TTC549 (cell line): Measurements from ENCODE around the gene CTAGE8.
"Not testable (repeated sequence)": the region's sequence is repeated elsewhere in the genome, so short reads cannot be mapped to it uniquely, and the experiment has no call there.

ENCODE experiments used
- FAIRE-seq: peaks from 2 replicates; lab custom pipeline; 2012; peaks lifted over from hg19 to GRCh38; lab: Jason Lieb, UNC

The CTAGE8 gene

DNA sequence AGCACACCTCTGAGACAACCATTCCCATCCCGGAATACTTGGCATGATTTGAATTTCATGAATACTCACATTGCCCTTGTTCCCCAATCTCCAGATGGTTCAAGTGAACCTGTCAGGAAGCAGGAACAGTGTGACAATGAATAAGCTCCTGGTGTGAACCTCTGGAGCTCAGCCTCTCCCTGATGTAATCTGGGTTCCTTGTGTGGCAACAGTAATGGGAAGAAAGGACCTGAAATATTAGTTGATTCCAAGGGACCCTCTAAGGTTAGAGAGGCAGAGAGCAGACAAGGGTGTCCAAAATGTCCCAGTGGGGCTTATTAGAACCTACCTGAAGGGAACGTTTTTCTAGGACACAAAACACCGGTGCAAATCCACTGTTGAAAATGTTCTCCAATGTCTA is 13.0 kb downstream of the CTAGE8 start:
- no peak for FAIRE-seq

DNA sequence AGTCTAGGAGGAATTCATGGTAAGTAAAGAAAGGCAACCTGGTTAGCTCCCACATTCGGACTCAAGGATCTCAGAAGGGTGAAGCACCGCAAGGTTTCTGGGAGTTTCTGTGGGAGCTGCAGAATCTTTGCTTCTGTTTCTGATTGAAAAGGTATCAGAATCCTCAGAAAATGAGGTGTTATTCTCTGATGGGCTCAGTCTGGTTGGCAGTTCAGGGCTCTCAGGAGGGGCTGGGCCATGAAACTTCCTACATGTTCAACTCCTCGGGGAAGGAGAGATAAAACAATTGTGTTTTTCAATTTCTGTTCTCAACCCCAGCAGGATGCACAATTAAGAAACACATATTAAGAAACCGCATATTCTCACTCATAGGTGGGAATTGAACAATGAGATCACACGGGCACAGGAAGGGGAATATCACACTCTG is 13.6 kb downstream of the CTAGE8 start:
- no peak for FAIRE-seq

DNA sequence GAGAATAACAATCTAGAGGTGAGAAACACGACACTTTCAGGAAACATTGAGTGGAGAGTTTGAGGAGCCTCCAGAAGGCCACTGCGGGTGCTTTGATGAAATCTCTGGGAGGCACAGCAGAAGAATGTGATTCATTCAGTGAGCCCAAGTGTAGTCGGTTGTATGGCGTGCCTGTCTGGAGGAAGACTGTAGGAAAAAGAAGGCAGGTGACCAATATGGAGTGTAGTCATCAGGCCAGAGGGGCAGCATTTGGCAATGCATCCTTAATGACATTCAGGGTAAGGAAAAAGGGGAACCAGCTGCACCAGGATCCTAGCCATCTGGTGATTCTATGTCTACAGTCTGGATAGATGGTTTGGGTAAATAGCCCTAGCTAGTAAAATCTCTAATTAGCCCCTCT is 16.8 kb downstream of the CTAGE8 start:
- not testable (repeated sequence) for FAIRE-seq

DNA sequence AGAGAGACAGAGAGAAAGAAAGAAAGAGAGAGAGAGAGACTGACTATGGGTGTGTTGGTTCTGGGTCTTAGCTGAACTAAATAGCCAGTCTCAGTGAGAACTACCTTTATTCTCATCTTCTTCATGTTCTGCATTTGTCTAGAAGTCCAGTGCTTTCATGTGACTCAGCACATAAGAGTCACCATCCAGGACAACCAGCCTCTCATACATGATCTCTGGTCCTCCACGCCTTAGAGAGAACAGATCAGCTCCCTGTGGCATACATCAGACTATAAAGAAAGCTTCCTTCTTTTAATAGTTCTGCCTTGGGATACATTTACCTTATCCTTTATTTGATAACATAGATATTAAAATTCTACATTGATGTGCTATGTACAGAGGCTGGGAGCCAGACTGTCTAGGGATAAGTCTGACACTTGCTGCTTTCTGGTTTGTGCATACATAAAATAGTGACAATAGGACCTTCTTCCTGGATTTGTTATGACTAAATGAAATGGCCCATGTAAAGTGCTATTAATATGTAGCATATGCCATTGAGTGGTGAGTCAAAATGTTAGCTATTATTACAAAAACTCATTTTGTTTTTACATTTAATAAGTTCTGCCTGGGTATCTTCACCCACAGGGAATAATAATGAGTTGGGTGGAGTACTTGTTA is 21.3 kb downstream of the CTAGE8 start:
- not testable (repeated sequence) for FAIRE-seq

DNA sequence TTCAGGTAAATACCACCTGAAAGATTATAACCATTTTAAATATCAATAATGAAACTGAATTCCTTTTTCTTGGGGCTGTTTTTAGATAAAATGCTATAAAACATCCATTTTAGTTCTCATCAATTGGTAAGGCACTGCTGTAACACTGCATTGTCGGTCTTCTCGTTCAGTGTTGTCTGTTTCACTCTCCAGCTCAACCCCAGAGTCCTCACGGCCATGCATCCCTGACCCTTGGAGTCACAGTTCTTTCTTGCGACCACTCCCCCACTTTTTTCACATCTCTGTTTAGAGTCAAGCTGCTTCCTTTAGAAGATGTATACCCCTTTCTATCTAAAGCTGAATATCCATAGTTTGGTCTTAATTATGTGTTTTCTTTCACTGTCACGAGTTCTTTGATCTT is 22.1 kb downstream of the CTAGE8 start:
- not testable (repeated sequence) for FAIRE-seq

DNA sequence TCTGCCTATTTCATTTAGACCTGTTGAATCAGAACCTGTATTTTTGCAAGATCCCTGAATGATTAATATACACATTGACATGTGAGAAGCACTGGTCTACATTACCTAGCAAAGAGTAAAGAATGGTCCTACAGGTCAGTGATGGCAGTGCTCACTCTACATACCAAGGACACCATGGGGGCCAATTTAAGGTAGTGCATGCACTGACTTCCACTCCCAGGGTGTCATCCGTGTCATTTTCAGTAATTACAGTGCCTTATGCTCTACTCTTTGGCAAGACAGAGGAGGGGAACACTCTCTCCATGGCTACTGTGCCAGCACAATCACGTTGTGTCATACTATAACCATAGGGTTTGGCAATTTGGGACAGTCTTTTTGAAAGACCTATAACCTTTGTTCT is 23.7 kb downstream of the CTAGE8 start:
- not testable (repeated sequence) for FAIRE-seq

DNA sequence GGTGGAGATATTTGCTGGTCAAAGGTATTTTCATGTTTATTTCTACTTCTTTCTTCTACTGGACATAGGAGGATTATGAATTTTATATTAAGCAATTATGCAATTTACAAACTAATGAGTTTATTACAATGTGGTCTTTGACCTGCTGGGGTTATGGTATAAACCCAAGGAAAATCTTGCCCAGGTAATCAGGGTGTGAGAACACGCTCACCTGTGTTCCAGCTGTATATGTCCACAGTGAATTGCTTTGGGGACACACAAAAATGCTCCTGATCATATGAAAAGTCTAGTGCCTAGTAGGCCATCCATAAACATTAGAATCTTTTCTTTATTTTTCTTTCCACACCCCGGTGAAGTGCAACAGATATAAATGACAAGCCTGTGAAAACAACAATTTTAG is 29.7 kb downstream of the CTAGE8 start, which contains the start of gene OR2A42:
TSS of gene OR2A42 (minus strand) at position 241 of the 400 bp plus-strand sequence. CDS start 6,762 bp downstream, outside the sequence.
- FAIRE-seq, result not testable (repeated sequence)

DNA sequence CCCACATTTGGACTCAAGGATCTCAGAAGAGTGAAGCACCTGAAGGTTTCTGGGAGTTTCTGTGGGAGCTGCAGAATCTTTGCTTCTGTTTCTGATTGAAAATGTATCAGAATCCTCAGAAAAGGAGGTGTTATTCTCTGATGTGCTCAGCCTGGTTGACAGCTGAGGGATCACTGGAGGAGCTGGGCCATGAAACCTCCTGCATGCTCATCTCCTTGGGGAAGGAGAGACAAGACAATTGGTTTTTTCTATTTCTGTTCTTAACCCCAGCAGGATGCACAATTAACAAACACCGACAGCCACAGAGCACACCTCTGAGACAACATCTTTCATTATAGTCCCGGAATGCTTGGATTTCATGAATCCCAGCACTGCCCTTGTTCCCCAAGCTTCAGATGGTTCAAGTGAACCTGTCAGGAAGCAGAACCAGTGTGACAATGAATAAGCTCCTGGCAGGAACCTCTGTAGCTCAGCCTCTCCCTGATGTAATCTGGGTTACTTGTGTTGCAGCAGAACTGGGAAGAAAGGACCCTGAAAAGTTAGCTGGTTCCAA is 30.5 kb downstream of the CTAGE8 start:
- FAIRE-seq, result not testable (repeated sequence)

DNA sequence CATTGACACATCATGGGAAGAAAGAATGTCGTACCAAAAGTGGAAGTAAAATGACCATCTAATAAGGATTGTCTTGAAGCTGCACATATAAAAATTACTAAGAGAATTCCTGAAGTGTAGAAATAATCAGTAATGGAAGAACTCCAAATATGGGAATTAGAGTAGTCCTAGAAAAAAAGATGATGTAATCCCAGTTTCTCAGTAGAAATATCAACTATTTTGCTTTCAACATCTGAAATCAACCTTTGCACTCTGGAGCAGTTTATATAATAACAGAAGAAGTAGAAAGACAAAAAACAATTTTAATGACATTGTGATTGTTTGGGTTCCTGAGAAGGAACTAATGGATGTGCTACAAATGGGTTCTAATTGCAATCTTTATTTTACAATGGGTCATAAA is 36.0 kb downstream of the CTAGE8 start:
- not testable (repeated sequence) for FAIRE-seq

DNA sequence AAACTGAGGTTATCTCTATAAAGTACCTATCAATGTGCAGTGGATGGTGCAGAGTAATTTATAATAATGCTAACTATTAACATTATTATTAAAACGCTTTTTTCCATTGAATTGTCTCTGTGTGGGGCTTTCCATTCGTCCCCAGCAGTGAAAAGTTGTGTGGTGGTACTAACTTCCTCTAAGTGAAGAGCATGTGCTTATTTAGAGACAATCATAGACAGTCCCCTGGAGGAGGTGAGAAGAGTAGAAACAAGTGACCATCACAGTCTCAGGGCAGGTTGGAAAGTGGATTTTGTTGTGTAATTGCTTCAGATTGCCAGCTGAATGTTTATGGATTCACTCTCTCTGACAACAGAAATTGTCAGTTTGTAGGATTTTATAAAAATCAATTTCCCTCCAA is 38.1 kb downstream of the CTAGE8 start:
- FAIRE-seq, result not testable (repeated sequence)

DNA sequence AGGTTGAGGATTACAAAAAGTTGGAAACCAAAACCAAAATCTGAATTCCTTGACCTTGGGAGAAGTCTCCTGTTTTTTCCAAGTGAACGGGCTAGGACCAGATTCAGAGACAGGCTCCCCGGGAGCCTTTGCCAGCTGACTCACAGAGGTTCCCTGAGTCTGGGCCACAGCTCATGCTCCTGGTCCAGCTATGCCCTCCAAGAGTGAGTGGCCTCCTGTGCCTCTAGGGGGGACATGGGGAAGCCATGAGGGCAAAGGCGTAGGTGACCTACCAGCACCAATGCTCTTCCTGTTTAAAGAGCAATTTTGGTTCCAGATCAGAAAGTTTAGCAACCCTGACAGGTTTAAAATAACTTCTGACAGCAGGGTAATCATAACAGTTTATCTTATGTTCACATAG is 40.3 kb downstream of the CTAGE8 start:
- FAIRE-seq, result not testable (repeated sequence)

DNA sequence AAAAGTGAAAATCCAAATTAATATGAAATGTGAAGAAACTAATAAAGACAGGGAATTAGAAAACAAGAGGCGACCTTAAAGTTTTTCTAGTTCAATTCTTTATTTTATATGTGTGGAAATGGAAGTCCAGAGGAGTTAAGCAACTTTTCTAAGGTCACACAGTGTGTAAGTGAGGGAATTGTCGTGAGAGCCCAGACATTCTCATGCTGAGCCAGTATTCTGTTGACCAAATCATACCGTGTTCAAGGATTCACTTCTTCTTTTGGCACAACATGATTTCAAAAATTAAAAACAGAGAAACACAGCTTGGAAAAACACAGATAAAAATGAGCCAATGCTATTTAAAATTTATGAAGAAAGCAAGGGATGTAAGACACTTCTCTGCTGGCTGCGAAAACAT is 42.2 kb downstream of the CTAGE8 start:
- FAIRE-seq, result not testable (repeated sequence)

DNA sequence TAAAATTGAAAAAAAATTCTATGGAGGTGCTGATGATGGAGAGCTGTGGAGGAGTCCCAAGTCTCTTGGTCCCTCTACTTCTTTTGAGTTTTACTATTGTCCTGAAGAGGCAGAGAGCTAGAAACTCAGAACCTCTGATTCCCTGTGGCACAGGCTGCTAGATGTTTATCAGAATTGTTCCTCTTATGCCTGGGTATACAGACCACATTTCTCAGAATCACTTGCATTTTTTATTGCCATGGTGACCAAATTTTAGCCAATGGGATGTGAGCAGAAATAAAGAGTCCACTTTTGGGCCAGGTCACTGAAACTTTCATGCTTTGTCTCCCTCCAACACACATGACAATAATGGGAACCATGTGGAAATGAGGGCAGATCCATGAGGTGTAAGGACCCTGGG is 45.4 kb downstream of the CTAGE8 start:
- FAIRE-seq, result not testable (repeated sequence)

DNA sequence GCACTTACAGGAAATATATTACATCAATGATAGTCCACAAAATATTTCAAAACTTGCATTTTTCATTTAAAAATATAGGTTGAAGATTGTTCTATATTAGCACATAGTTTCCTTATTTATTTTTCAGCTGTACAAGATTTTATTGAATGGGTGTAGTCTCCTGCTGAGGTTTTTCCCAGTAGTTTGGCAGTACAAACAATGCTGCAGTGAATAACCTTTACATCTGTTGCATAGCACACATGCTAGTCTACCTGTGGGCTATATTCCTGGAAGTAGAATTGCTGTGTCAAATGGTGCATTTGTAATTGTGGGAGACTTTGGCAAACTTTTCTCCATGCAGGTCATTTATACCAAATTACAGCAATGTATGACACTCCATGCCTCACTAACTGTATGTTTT is 48.6 kb downstream of the CTAGE8 start:
- FAIRE-seq, result not testable (repeated sequence)

DNA sequence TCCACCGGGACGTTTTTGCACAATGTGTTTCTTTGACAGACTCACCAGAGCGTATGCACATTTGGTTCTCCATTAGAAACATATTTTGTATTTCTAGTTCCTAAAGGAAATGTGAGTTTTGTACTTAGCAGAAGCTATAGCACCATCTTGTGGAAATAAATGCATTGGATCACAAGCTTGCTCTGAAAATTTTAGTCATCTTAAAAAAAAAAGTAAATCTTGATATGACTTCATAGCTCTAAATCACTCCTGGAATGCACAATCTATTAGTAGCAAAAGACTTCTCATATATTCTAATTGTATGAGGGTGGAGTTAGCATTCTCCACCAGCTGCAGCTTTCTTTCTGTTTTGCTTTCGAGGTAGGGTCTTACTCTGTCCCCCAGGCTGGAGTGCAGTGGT is 49.9 kb downstream of the CTAGE8 start:
- FAIRE-seq, result not testable (repeated sequence)

DNA sequence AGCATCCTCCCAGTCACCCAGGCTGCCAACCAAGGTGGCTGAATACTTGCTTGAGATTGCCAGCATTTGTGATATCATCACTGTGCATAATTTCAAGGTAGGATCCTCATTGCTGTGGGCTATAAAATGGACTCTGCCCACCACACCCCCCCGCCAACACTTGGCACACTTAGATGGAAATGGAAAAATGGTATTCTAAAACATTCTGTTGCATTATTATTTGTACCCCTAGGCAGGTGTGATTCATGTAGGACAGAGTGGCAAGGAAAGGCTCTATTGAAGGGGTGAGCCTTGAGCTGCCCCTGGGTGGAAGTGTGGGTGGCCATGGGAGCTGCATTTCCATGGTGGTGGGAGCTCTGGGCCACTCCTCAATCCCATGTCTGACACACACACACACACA is 50.5 kb downstream of the CTAGE8 start:
- FAIRE-seq, result not testable (repeated sequence)

DNA sequence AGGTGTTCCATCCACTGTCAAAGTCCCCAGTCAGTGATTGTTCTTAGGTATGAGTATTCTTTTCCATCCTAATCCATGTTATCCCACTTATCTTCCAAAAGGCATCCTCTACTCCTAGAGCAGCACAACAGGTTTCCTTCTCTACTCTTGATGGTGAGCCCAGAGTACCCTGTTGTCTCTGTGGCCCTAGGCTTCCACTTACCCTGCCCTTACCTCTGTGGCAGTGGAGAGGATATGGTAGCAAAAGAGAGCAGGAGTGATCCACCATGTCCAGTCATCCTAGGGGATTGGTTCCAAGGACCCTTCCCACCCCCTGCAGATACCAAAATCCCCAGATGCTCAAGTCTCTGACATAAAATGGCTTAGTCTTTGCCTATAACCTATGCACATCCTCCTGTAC is 51.9 kb downstream of the CTAGE8 start:
- FAIRE-seq, result not testable (repeated sequence)
